HG03469 (cell line): ENCODE data around the gene BLM.

ENCODE experiments used
- ATAC-seq: cut with Tn5 transposase; IDR thresholded peaks from one replicate; pipeline ENCODE4 v1.9.1; 2021; ENCODE audit warnings: mild to moderate bottlenecking, moderate library complexity, moderate number of reproducible peaks; ENCODE audit not compliant: unreplicated experiment

Gene BLM

GRCh38 chr15:90780916-90781315 is 63.8 kb downstream of the BLM start:
- no peak for ATAC-seq

- no peak for ATAC-seq
These were observed 65.3 kb downstream of the BLM start for GRCh38 chr15:90782442-90782841.

- ATAC-seq, result no peak
These were observed 70.7 kb downstream of the BLM start for GRCh38 chr15:90787881-90788280.

GRCh38 chr15:90789462-90789861 is 72.3 kb downstream of the BLM start:
- no peak for ATAC-seq

GRCh38 chr15:90790057-90790456 is 72.9 kb downstream of the BLM start:
- ATAC-seq, result no peak

- ATAC-seq, result no peak
These were observed 73.4 kb downstream of the BLM start for GRCh38 chr15:90790561-90790960.

GRCh38 chr15:90794538-90794937 is 77.4 kb downstream of the BLM start:
- no peak for ATAC-seq

- ATAC-seq, result no peak
These were observed 82.6 kb downstream of the BLM start for GRCh38 chr15:90799639-90800170.

- no peak for ATAC-seq
These were observed 84.7 kb downstream of the BLM start for GRCh38 chr15:90801803-90802202.

GRCh38 chr15:90807074-90807785 is 90.1 kb downstream of the BLM start:
- ATAC-seq, result no peak

- ATAC-seq, result no peak
These were observed 90.6 kb downstream of the BLM start for GRCh38 chr15:90807786-90808086.

- ATAC-seq, result no peak
These were observed 91.5 kb downstream of the BLM start for GRCh38 chr15:90808517-90809235.

- ATAC-seq, result no peak
These were observed 92.4 kb downstream of the BLM start for GRCh38 chr15:90809536-90809935.

- no peak for ATAC-seq
These were observed 93.2 kb downstream of the BLM start for GRCh38 chr15:90810354-90810753.

GRCh38 chr15:90812171-90812957 is 95.2 kb downstream of the BLM start:
- ATAC-seq, result no peak

- ATAC-seq, result no peak
These were observed 95.8 kb downstream of the BLM start for GRCh38 chr15:90812958-90813265.

- no peak for ATAC-seq
These were observed 96.6 kb downstream of the BLM start for GRCh38 chr15:90813796-90814190.

GRCh38 chr15:90814191-90814821 is 97.2 kb downstream of the BLM start:
- no peak for ATAC-seq

GRCh38 chr15:90816401-90817116 is 99.4 kb downstream of the BLM start:
- ATAC-seq, result no peak

- no peak for ATAC-seq
These were observed 100.2 kb downstream of the BLM start for GRCh38 chr15:90817117-90818057.
